Uterus (tissue), 4 donors: ENCODE data around the gene E4F1. TPM values are rescaled to one million over a fixed set of nuclear protein-coding genes. Genes with fewer than 3 reads are reported as not detected.

Experiments
- DNase-seq, 2 donors: peaks; one replicate each; pipeline ENCODE4 v3.0.0-alpha.2; 2019 to 2020
- H3K27ac ChIP-seq, 2 donors: fragments of 200-600 bp; sonication (generic); 1 replicate in 1 of 2; 2 replicates in 1 of 2; pipeline ENCODE4 v1.5.1; 2016 to 2018
- H3K27me3 ChIP-seq, 2 donors: fragments of 200-600 bp; sonication (generic); one replicate each; pipeline ENCODE4 v1.5.1; 2018 to 2019; ENCODE audit warnings: control low read depth in 1 of 2
- H3K36me3 ChIP-seq, 2 donors: fragments of 200-600 bp; sonication (generic); one replicate each; pipeline ENCODE4 v1.5.1; 2019; ENCODE audit warnings: control low read depth in 1 of 2
- H3K4me1 ChIP-seq, 2 donors: fragments of 200-600 bp; sonication (generic); one replicate each; pipeline ENCODE4 v1.5.1; 2018 to 2019; ENCODE audit warnings: control low read depth in 1 of 2
- H3K4me3 ChIP-seq, 2 donors: fragments of 200-600 bp; sonication (generic); 1 replicate in 1 of 2; 2 replicates in 1 of 2; pipeline ENCODE4 v1.5.1; 2018 to 2019; ENCODE audit warnings: mild to moderate bottlenecking in 1 of 2
- H3K9me3 ChIP-seq, 2 donors: fragments of 200-600 bp; sonication (generic); one replicate each; pipeline ENCODE4 v1.5.1; 2019; ENCODE audit warnings: control low read depth in 1 of 2
- POLR2A ChIP-seq, 2 donors: fragments of 450-650 bp; IDR thresholded peaks; one replicate each; pipeline ENCODE4 v1.6.1; 2016; ENCODE audit warnings: antibody characterized with exemption in 2 of 2, mild to moderate bottlenecking in 1 of 2, moderate library complexity in 1 of 2
- intact Hi-C: fragments of 100-400 bp; cut with DNase I; formaldehyde crosslinking; loops from one replicate; pipeline ENCODE4 v1.15.1; 2023; ENCODE audit warnings: low total_unique reads
- microRNA counts, 2 donors: library from miRNA; unstranded; fragments of <30 nt; microRNA quantifications; one replicate each; lab custom pipeline; 2016 to 2017
- microRNA-seq: library from miRNA; unstranded; fragments of <30 nt; microRNA quantifications from one replicate; pipeline ENCODE4, GENCODE V29; 2016; ENCODE audit warnings: borderline microRNAs expressed, borderline replicate concordance
- small RNA-seq: library from RNA; depleted of rRNA; stranded (forward); fragments of <200 nt; gene quantifications from one replicate; pipeline ENCODE3, GENCODE V24; 2016
- total RNA-seq, 4 donors: library from RNA; depleted of rRNA in 3 of 4; stranded (reverse); fragments of >200 nt in 3 of 4; gene quantifications; one replicate each; pipeline versions ENCODE4 v1.1.0 to v1.2.4, GENCODE V29; 2014 to 2023
- TF ChIP-seq, protein P1 (sequence below), 4 experiments: fragments of 200-600 bp in 2 of 4; fragments of 450-650 bp in 2 of 4; sonication (generic) in 2 of 4; IDR thresholded peaks; one replicate each; pipeline ENCODE4 v1.5.1; 2016 to 2019; ENCODE audit warnings: antibody characterized with exemption in 4 of 4, mild to moderate bottlenecking in 2 of 4, moderate library complexity in 1 of 4
- donor health status: DM: yes; HTN: yes; CAD: no.

E4F1 gene
- total RNA-seq, 4 donors from 2014 or later = 8.2 to 41.8 (median 29.9) TPM

DNA sequence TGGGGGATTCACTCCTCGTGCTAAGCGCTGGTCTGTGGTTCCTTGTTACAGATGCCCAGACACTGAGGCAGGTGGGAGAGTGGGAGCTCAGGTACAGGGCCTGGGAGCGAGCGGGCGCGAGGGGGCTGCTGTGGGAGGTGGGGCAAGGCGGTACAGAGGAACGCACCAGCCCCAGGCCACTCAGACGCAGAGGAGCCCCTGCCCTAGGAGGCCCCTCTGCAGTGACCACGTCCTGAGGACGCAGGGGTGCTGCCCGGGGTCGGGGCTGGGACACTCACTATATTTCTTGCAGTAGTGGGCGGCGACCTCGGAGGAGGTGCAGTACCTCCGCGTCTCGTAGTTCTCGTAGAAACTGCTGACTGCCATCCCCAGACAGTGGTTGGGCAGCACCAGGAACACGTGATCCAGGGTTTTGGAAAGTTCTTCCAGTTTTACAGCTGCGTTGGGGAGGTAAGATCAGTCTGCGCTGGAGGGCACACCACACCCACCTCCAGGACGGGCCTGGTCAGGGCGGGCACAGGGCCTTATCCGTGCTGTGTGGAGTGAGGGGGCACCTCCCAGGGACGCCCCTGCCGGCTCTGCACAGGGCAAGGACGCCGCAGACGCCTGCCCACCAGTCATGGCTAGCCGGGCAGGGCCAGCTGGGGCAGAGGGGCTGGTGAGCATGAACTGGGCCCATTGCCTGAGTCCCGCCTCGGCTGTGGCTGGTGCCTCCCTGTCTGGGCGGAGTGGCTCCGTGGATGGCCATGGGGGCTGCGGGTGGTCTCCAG is 60.8 kb downstream of the E4F1 start:
- no peak overlapping the region for H3K4me3 ChIP-seq
- H3K27ac ChIP-seq = no peak overlapping the region
- H3K27me3 ChIP-seq = no peaks in the 10 kb centered on the region
- intact Hi-C loops = no loop called here
- H3K36me3 ChIP-seq = no peaks in the 10 kb centered on the region
- TF ChIP-seq, protein P1, sequence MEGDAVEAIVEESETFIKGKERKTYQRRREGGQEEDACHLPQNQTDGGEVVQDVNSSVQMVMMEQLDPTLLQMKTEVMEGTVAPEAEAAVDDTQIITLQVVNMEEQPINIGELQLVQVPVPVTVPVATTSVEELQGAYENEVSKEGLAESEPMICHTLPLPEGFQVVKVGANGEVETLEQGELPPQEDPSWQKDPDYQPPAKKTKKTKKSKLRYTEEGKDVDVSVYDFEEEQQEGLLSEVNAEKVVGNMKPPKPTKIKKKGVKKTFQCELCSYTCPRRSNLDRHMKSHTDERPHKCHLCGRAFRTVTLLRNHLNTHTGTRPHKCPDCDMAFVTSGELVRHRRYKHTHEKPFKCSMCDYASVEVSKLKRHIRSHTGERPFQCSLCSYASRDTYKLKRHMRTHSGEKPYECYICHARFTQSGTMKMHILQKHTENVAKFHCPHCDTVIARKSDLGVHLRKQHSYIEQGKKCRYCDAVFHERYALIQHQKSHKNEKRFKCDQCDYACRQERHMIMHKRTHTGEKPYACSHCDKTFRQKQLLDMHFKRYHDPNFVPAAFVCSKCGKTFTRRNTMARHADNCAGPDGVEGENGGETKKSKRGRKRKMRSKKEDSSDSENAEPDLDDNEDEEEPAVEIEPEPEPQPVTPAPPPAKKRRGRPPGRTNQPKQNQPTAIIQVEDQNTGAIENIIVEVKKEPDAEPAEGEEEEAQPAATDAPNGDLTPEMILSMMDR (IDR thresholded peaks at IDR 0.05) = no peak
- no peak for TF ChIP-seq POLR2A (IDR thresholded peaks at IDR 0.05)
- no peaks in the 10 kb centered on the region for H3K9me3 ChIP-seq
- DNase-seq = no peak
- H3K4me1 ChIP-seq = no peaks in the 10 kb centered on the region

DNA sequence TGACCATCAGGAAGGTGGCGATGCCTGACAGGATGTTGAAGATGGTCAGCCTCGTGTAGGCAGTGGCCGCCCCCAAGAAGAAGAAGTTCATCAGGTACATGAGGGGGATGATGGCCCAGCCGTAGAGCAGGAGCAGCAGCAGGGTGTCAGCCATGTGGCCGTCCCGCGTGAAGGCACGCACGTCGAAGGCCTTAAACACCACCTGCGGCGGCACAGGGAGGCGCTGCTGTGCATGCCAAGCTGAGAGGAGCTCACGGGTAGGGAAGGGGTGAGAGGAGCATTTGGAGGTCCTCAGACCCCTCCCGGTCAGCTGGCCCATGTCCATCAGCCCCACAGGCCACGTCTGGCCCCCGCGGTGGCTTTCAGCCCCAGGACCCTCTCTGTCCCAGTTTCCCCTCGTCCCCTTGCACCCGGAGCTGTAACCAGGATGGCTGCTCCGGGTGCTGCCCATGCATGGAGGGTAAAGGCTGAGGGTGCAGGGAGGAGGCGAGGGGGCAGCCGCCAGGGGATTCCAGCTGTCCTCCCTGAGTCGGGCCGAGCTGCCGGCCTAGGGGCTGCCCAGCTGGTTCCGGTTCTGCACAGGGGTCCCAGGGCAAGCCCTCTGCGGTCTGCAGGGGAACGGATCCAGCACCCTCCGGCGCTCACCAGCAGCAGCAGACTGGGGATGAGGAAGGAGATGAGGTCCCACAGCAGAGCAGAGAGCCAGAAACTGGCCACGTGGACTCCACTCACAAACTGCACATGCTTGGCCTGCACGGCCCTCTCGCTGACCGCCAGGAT is 61.6 kb downstream of the E4F1 start:
- no peaks in the 10 kb centered on the region for H3K4me1 ChIP-seq
- H3K9me3 ChIP-seq = no peaks in the 10 kb centered on the region
- TF ChIP-seq, protein P1 (IDR thresholded peaks at IDR 0.05) = no peak
- no peak for TF ChIP-seq POLR2A (IDR thresholded peaks at IDR 0.05)
- DNase-seq = no peak
- no peak overlapping the region for H3K4me3 ChIP-seq
- H3K27me3 ChIP-seq = no peaks in the 10 kb centered on the region
- intact Hi-C loops = no loop called here
- no peak overlapping the region for H3K27ac ChIP-seq
- no peaks in the 10 kb centered on the region for H3K36me3 ChIP-seq

MicroRNAs within 50 kb of the gene (microRNA counts, 767-probe panel; counts per million panel counts)
- microRNA hsa-miR-940 (lab: Ali Mortazavi, UCI) = 0 counts per million in 2 donors

Small RNAs within 50 kb of the gene (microRNA-seq; reads per million reads assigned to microRNA genes)
- not detected for gene MIR3677
- gene MIR4717 = not detected

Small RNAs within 50 kb of the gene (small RNA-seq; reads per million reads assigned to genes)
- gene MIR3677 (not detected), gene MIR4717 (not detected)

Other genes starting within 250 kb of the E4F1 start
- 1 to 10 TPM in 1 of 4 donors, not detected in 3; 1.0 TPM for gene NOXO1, start 242.1 kb upstream of the E4F1 start, total RNA-seq
- gene GFER, start 239.4 kb upstream of the E4F1 start, total RNA-seq = 10 to 100 TPM in 1 of 4 donors, 1 to 10 TPM in 3; 2.6 to 20.8 (median 6.6) TPM
- 1 to 10 TPM in 1 of 4 donors, not detected in 3; 1.5 TPM for gene SYNGR3, start 233.6 kb upstream of the E4F1 start, total RNA-seq
- 10 to 100 TPM; 16.9 to 50.0 (median 34.6) TPM for gene ZNF598, start 213.8 kb upstream of the E4F1 start, total RNA-seq
- 1 to 10 TPM in 1 of 4 donors, not detected in 3; 1.5 TPM for gene NPW, start 203.8 kb upstream of the E4F1 start, total RNA-seq
- 10 to 100 TPM; 10.3 to 97.1 (median 33.1) TPM for gene NHERF2, start 196.7 kb upstream of the E4F1 start, total RNA-seq
- gene NTHL1, start 175.8 kb upstream of the E4F1 start, total RNA-seq = 10 to 100 TPM; 18.8 to 58.4 (median 27.6) TPM
- 100 to 1,000 TPM in 2 of 4 donors, 10 to 100 TPM in 2; 53.8 to 347 (median 131) TPM for gene TSC2, start 175.6 kb upstream of the E4F1 start, total RNA-seq
- 100 to 1,000 TPM; 149 to 383 (median 197) TPM for gene PKD1, start 87.7 kb upstream of the E4F1 start, total RNA-seq
- under 1 TPM in 1 of 4 donors, not detected in 3; 0.21 TPM for gene RAB26, start 75.0 kb upstream of the E4F1 start, total RNA-seq
- gene TRAF7, start 67.8 kb upstream of the E4F1 start, total RNA-seq = 10 to 100 TPM; 15.3 to 97.1 (median 51.7) TPM
- 1 to 10 TPM in 1 of 4 donors, under 1 TPM in 1, not detected in 2; 0.40 to 2.7 TPM for gene CASKIN1, start 27.0 kb upstream of the E4F1 start, total RNA-seq
- 10 to 100 TPM in 3 of 4 donors, 1 to 10 TPM in 1; 9.3 to 32.8 (median 21.5) TPM for gene MLST8, start 18.1 kb upstream of the E4F1 start, total RNA-seq
- gene BRICD5, start 12.7 kb upstream of the E4F1 start, total RNA-seq = 10 to 100 TPM in 1 of 4 donors, 1 to 10 TPM in 3; 1.2 to 16.9 (median 1.7) TPM
- gene PGP, start 8.8 kb upstream of the E4F1 start, total RNA-seq = 10 to 100 TPM in 2 of 4 donors, 1 to 10 TPM in 2; 2.6 to 14.4 (median 10.4) TPM
- gene DNASE1L2, start 12.9 kb downstream of the E4F1 start, total RNA-seq = 1 to 10 TPM in 1 of 4 donors, under 1 TPM in 1, not detected in 2; 0.97 to 1.2 TPM
- 10 to 100 TPM in 3 of 4 donors, 1 to 10 TPM in 1; 4.9 to 89.1 (median 40.1) TPM for gene ECI1, start 28.0 kb downstream of the E4F1 start, total RNA-seq
- 100 to 1,000 TPM in 1 of 4 donors, 10 to 100 TPM in 3; 36.1 to 175 (median 85.5) TPM for gene RNPS1, start 44.5 kb downstream of the E4F1 start, total RNA-seq
- 10 to 100 TPM in 1 of 4 donors, 1 to 10 TPM in 3; 1.3 to 18.7 (median 4.7) TPM for gene ABCA3, start 117.1 kb downstream of the E4F1 start, total RNA-seq
- gene CCNF, start 205.9 kb downstream of the E4F1 start, total RNA-seq = 10 to 100 TPM in 1 of 4 donors, 1 to 10 TPM in 1, under 1 TPM in 1, not detected in 1; under 0.01 to 11.8 (median 1.9) TPM
- 1 to 10 TPM in 2 of 4 donors, not detected in 2; 1.8 to 7.0 TPM for gene TEDC2, start 236.5 kb downstream of the E4F1 start, total RNA-seq
- gene NTN3, start 247.7 kb downstream of the E4F1 start, total RNA-seq = 10 to 100 TPM in 1 of 4 donors, 1 to 10 TPM in 1, not detected in 2; 1.3 to 15.5 TPM